ENCODE measurements around the gene SLC2A11. TPM values are rescaled to one million over a fixed set of nuclear protein-coding genes. Genes with fewer than 3 reads are reported as not detected.
A peak's percentile ranks its signal among the peaks of the same experiment; 100 is the strongest.

SLC2A11 gene
- total and polyA plus RNA-seq, 9 of the 15 experiments (the other 6 are each of a cell fraction or from before 2014, with no cell fraction given): 0.44 to 2.7 (median 2.1) TPM

DNA sequence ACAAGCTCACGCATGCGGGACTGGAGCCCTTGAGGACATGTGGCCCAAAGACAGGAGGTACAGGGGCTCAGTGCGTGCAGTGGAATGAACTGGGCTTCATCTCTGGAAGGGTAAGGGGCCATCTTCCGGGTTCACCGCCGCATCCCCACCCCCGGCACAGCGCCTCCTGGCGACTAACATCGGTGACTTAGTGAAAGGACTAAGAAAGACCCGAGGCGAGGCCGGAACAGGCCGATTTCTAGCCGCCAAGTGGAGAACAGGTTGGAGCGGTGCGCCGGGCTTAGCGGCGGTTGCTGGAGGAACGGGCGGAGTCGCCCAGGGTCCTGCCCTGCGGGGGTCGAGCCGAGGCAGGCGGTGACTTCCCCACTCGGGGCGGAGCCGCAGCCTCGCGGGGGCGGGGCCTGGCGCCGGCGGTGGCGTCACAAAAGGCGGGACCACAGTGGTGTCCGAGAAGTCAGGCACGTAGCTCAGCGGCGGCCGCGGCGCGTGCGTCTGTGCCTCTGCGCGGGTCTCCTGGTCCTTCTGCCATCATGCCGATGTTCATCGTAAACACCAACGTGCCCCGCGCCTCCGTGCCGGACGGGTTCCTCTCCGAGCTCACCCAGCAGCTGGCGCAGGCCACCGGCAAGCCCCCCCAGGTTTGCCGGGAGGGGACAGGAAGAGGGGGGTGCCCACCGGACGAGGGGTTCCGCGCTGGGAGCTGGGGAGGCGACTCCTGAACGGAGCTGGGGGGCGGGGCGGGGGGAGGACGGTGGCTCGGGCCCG, 36.5 kb downstream of the SLC2A11 start, which contains the start of gene MIF (continued):
- TF ChIP-seq, protein P1, sequence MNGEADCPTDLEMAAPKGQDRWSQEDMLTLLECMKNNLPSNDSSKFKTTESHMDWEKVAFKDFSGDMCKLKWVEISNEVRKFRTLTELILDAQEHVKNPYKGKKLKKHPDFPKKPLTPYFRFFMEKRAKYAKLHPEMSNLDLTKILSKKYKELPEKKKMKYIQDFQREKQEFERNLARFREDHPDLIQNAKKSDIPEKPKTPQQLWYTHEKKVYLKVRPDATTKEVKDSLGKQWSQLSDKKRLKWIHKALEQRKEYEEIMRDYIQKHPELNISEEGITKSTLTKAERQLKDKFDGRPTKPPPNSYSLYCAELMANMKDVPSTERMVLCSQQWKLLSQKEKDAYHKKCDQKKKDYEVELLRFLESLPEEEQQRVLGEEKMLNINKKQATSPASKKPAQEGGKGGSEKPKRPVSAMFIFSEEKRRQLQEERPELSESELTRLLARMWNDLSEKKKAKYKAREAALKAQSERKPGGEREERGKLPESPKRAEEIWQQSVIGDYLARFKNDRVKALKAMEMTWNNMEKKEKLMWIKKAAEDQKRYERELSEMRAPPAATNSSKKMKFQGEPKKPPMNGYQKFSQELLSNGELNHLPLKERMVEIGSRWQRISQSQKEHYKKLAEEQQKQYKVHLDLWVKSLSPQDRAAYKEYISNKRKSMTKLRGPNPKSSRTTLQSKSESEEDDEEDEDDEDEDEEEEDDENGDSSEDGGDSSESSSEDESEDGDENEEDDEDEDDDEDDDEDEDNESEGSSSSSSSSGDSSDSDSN (IDR thresholded peaks at IDR 0.05; ENCODE audit: borderline replicate concordance in 1 of 2, low read depth in 2 of 2, low read length in 2 of 2): peak; percentile 78 to 86; a peak in 3 of 4 replicates
- TF ChIP-seq ZNF24 (IDR thresholded peaks at IDR 0.05): 0 out of 2 replicates have a peak, but pooled peaks have one; percentile 4
- peak; percentile 75 for TF ChIP-seq PHF20 (IDR thresholded peaks at IDR 0.05; ENCODE audit: partially characterized antibody)
- TF ChIP-seq NFE2 (IDR thresholded peaks at IDR 0.05; ENCODE audit: low read depth): no peak
- TF ChIP-seq, protein P2, sequence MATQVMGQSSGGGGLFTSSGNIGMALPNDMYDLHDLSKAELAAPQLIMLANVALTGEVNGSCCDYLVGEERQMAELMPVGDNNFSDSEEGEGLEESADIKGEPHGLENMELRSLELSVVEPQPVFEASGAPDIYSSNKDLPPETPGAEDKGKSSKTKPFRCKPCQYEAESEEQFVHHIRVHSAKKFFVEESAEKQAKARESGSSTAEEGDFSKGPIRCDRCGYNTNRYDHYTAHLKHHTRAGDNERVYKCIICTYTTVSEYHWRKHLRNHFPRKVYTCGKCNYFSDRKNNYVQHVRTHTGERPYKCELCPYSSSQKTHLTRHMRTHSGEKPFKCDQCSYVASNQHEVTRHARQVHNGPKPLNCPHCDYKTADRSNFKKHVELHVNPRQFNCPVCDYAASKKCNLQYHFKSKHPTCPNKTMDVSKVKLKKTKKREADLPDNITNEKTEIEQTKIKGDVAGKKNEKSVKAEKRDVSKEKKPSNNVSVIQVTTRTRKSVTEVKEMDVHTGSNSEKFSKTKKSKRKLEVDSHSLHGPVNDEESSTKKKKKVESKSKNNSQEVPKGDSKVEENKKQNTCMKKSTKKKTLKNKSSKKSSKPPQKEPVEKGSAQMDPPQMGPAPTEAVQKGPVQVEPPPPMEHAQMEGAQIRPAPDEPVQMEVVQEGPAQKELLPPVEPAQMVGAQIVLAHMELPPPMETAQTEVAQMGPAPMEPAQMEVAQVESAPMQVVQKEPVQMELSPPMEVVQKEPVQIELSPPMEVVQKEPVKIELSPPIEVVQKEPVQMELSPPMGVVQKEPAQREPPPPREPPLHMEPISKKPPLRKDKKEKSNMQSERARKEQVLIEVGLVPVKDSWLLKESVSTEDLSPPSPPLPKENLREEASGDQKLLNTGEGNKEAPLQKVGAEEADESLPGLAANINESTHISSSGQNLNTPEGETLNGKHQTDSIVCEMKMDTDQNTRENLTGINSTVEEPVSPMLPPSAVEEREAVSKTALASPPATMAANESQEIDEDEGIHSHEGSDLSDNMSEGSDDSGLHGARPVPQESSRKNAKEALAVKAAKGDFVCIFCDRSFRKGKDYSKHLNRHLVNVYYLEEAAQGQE (IDR thresholded peaks at IDR 0.05; ENCODE audit: borderline replicate concordance): peak; percentile 37; the same call in 1 of the 2 replicates
- TF ChIP-seq, protein P2 (CRISPR knock-in tag; IDR thresholded peaks at IDR 0.05; ENCODE audit: low read depth): no peak
- TF ChIP-seq SPI1 (IDR thresholded peaks at IDR 0.05; ENCODE audit: borderline replicate concordance, low read depth, low read length): peak; percentile 20; the same call in 1 of the 2 replicates
- TF ChIP-seq GABPB1 (CRISPR knock-in tag; IDR thresholded peaks at IDR 0.05): peak; percentile 21
- TF ChIP-seq HCFC1 (IDR thresholded peaks at IDR 0.05; ENCODE audit: low read depth, low read length): peak; percentile 37; the same call in 1 of the 2 replicates
- TF ChIP-seq TCF7 (IDR thresholded peaks at IDR 0.05; ENCODE audit: borderline replicate concordance): no peak
- TF ChIP-seq ZNF589 (CRISPR knock-in tag; IDR thresholded peaks at IDR 0.05; ENCODE audit: low read depth): no peak
- TF ChIP-seq, protein P3, sequence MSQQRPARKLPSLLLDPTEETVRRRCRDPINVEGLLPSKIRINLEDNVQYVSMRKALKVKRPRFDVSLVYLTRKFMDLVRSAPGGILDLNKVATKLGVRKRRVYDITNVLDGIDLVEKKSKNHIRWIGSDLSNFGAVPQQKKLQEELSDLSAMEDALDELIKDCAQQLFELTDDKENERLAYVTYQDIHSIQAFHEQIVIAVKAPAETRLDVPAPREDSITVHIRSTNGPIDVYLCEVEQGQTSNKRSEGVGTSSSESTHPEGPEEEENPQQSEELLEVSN (IDR thresholded peaks at IDR 0.05; ENCODE audit: borderline replicate concordance in 1 of 2, extremely low read depth in 1 of 2, insufficient read depth in 1 of 2, insufficient read length in 1 of 2, low read depth in 1 of 2, low read length in 1 of 2, poor library complexity in 1 of 2, severe bottlenecking in 1 of 2): peak; percentile 20 to 76
- TF ChIP-seq ETV1 (tag; conservative IDR thresholded peaks at IDR 0.05; ENCODE audit: low read depth): 0 out of 2 replicates have a peak, but pooled peaks have one; percentile 22
- no peak for TF ChIP-seq KDM4B (IDR thresholded peaks at IDR 0.05; ENCODE audit: borderline replicate concordance in 2 of 2, low read depth in 1 of 2)
- TF ChIP-seq MTA2 (IDR thresholded peaks at IDR 0.05; ENCODE audit: low read depth): no peak
- peak; percentile 58; the same call in 1 of the 2 replicates for TF ChIP-seq MTA1 (IDR thresholded peaks at IDR 0.05; ENCODE audit: borderline replicate concordance)
